Measurements from ENCODE around the gene NYAP1.
"Not testable (repeated sequence)": the region's sequence is repeated elsewhere in the genome, so short reads cannot be mapped to it uniquely, and the experiment has no call there.

NYAP1 gene

DNA sequence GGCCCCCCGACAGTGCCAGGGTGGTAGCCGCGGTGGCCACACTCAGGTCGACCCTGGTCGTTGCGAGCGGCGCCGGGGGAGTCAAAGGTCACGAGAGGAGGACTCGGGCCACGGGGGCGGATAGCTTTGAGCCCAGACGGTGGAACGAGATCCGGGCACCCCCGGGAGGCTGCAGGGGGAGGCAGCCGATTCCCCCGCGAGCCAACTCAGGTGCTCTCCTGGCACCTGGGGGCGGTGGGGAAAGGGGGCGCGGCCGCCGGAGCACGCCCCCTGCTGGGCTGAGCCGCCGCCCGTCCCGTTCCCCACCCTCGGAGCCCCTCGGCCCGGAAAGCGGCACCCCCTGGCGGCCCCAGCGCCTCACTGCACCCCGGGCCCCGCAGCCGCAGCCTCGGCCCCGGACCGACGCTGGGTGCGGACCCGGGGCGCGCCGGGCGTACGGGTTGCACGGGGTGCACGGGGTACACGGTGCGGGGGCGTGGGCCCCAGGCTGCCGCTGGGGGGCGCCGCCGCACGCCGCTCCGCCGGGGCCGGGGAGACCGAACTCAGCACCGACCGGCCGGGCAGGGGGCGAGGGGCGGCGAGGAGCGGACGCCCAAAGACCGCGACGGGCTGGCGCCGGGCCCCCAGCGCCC lies 521 bp upstream of the NYAP1 start:
- peak; percentile 60 for DNase-seq (ENCODE audit: low spot score)

DNA sequence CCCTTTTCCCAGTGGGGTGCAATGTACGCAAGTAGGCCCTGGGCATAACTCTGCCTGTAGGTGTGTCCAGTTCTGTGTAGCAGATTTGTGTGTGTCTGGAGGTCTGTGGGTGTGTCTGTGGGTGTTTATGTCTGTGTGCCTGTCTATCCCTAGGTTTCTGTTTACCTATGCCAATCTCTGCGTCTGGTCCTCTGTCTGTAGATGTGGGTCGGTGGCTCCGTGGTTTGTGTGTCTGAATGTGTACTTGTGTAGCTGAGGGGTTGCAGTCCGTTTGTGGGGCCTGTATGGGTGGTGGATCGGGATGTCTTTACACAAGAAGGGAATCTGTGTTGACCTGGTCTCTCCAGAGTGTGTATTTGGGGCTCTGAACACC lies 932 bp downstream of the NYAP1 start:
- DNase-seq (ENCODE audit: low spot score): no peak

DNA sequence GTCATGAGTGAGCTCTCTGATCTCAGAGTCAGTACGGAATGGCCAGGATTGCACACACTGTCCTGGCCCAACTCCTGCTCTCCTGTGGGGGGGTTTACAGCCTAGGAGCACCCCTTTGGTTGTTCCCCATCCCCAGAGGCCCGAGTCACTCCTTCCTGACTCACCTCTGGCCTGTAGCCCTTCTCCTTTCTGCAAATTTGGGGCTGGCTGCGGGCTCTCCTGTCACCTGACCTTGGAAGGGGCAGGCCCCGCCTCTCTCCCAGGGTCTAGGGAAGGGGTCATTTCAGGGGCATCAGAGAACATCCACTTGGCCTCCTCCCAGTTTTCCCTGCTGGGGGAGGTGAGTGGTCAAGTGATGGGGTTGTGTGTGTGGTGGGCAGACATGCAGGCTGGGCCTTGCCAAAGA lies 1.7 kb downstream of the NYAP1 start:
- no peak for DNase-seq (ENCODE audit: low spot score)

DNA sequence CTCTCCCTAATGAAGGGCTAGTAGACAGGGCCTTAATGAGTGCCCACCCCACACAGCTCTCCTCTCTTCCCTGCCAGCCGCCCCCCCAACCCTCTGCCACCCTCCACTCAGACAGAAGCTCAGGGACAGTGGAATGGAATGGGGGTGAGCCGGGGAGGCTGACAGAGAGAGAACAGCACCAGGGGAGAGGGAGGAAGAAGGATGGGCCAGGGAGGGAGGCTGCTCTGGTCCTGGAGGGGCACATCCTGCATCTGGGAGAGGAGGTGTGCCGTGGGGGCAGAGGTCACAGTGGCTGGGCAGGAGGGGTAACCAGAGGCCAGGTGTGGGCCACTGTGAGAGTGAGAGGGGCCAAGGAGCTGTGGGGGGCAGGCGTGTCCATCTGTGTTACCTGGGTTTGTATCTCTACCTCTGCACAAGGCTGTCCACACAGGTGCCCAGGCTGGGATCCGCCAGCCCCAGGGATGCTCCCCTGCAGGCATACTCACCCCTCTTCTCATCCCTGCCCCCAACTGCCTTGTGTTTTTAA lies 2.4 kb downstream of the NYAP1 start:
- DNase-seq (ENCODE audit: low spot score): no peak

DNA sequence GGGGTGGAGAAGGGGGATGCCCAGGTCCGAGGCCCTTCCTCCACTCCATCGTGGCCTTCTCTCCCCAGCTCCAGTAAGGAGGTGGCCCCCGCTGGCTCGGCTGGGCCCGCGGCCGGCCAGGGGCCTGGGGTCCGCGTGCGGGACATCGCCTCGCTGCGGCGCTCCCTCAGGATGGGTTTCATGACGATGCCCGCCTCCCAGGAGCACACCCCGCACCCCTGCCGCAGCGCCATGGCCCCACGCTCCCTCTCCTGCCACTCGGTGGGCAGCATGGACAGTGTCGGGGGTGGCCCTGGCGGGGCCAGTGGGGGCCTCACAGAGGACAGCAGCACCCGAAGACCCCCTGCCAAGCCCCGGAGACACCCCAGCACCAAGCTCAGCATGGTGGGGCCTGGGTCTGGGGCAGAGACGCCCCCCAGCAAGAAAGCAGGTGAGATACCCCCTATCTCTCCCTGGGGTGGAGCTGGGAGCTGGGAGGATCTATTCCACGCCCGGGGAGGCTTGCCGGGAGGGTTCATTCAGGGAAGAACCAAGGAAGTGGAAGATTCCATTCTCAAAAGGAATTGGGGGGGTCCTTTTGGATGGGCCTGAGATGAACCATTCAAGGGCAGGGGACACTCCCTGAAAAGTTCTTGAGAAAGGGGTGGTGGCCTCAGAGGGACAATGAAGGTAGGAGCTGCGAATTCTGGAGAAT lies 3.2 kb downstream of the NYAP1 start:
- peak; percentile 30 for DNase-seq (ENCODE audit: low spot score)

DNA sequence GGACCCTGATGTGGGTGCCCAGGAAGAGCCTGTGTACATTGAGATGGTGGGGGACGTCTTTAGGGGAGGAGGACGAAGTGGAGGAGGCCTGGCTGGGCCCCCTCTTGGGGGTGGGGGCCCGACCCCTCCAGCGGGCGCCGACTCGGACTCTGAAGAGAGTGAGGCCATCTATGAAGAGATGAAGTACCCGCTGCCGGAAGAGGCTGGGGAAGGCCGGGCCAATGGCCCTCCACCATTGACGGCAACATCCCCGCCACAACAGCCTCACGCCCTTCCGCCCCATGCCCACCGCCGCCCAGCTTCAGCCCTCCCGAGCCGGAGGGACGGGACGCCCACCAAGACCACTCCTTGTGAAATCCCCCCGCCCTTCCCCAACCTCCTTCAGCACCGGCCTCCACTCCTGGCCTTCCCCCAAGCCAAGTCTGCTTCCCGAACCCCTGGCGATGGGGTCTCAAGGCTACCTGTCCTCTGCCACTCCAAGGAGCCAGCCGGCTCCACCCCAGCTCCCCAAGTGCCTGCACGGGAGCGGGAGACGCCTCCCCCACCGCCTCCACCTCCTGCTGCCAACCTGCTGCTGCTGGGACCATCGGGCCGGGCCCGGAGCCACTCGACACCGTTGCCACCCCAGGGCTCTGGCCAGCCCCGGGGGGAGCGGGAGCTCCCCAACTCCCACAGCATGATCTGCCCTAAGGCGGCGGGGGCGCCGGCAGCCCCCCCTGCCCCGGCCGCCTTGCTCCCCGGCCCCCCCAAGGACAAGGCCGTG lies 4.8 kb downstream of the NYAP1 start:
- no peak for DNase-seq (ENCODE audit: low spot score)

DNA sequence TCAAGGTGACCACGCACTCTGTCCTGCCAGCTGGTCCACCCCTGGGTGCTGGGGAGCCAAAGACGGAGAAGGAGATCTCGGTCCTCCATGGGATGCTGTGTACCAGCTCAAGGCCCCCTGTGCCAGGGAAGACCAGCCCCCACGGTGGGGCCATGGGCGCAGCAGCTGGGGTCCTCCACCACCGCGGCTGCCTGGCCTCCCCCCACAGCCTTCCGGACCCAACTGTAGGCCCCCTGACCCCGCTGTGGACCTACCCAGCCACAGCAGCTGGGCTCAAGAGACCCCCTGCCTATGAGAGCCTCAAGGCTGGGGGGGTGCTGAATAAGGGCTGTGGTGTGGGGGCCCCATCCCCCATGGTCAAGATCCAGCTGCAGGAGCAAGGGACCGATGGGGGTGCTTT lies 5.4 kb downstream of the NYAP1 start:
- no peak for DNase-seq (ENCODE audit: low spot score)

DNA sequence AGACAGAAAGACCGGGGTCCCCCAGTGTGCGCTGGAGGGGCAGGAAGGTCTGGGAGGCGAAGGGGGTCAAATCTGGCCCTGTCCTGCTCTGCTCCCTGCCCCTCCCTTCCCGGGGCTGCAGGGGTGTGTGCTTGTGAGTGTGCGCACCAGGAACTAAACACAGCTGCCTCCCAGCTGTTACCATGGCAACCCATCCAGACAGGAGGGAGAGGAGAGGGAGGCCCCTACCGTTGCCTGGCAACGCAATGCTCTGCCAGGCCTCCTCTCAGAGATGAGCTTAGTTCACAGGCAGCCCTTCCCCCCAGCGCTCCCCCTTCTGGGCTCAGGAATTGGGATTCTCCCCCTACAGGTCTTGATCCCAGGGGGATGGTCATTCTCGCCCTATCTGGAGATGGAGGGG lies 6.1 kb downstream of the NYAP1 start:
- peak; percentile 86 for DNase-seq (ENCODE audit: low spot score)

DNA sequence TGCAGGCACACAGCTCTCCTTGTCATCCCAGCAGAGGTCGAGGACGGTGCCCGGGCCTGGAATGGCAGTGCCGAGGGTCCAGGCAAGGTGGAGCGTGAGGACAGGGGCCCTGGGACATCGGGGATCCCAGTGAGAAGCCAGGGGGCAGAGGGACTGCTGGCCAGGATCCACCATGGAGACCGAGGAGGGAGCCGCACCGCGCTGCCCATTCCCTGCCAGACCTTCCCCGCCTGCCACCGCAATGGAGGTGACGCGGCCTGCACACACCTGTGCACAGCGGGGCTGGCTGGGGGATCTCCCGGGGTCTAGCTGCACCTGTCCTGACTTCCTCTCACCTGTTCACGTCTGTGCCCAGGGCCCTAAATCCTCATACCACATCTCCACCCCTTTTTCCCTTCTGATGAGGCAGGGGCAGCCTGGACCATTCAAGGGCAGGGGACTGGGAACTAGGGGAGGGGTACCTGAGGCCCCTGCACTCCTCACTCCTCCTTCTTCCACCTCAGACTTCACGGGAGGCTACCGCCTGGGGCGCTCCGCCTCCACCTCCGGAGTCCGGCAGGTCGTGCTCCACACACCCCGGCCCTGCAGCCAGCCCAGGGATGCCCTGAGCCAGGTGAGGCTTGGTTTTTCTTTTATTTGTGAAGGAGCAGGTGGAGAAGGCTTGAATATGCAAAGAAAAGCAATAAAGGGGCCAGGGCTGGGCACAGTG lies 6.9 kb downstream of the NYAP1 start:
- no peak for DNase-seq (ENCODE audit: low spot score)

DNA sequence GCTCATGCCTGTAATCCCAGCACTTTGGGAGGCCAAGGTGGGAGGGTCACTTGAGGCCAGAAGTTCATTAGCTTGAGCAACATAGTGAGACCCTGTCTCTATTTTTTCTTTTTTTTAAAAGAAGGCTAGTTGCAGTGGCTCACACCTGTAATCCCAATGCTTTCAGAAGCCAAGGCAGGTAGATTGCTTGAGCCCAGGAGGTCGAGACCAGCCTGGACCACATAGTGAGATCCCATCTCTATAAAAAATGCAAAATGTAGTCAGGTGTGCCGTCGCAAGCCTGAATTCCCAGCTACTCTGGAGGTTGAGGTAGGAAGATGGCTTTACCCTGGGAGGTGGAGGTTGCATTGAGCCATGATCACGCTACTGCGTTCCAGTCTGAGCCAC lies 7.5 kb downstream of the NYAP1 start:
- no peak for DNase-seq (ENCODE audit: low spot score)

DNA sequence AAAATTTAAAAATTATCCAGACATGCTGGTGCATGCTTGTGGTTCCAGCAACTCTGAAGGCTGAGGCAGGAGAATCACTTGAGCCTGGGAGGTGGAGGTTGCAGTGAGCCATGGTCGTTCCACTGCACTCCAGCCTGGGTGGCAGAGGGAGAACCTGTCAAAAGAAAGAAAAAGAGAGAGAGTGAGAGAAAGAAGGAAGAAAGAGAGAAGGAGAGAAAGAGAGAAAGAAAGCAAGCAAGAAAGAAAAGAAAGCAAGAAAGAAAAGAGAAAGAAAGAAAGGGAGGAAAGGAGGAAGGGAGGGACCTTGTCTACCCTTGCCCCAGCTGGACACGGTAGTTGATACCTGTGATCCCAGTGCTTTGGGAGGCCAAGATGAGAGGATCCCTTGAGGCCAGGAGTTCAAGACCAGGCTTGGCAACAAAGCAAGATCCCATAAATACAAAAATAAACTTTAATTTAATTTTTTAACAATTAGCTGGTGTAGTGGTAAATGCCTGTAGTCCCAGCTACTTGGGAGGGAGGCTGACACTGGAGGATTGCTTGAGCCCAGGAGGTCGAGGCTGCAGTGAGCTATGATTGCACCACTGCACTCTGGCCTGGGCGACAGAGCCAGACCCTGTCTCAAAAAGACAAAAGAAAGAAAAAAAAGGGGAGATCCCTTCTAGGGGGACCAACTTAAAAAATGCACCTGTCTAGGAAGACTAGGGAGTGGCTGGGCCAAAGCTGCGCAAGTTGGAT lies 9.2 kb downstream of the NYAP1 start:
- DNase-seq (ENCODE audit: low spot score): no peak

DNA sequence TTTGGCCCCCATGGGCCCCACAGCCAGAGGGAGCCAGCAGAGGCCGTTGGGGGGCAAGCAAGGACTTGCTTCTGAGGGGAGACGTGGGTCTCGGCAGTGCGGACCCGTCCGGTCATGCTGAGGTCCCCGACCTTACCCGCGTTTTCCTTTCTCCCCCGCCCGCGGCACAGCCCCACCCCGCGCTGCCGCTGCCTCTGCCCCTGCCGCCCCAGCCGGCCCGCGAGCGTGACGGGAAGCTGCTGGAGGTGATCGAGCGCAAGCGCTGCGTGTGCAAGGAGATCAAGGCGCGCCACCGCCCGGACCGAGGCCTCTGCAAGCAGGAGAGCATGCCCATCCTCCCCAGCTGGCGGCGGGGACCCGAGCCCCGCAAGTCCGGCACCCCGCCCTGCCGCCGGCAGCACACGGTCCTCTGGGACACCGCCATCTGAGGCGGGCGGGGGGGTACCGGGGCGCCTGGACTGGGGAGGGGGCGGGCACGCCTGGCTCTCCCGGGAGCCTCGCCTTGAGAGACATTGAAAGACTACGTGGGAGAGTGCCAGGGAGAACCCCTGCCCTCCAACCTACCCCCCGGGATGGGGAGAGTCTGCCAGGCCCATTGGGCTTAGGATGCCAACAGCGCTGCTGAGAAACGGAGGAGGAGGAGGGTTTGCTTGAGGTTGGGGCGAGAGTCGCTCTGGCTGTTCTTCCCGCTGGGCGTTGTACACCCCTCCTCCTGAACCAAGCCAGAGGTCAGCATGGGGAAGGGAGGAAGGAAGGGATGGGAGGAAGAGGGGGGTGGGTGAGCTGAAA lies 9.9 kb downstream of the NYAP1 start:
- DNase-seq (ENCODE audit: low spot score): peak; percentile 37

DNA sequence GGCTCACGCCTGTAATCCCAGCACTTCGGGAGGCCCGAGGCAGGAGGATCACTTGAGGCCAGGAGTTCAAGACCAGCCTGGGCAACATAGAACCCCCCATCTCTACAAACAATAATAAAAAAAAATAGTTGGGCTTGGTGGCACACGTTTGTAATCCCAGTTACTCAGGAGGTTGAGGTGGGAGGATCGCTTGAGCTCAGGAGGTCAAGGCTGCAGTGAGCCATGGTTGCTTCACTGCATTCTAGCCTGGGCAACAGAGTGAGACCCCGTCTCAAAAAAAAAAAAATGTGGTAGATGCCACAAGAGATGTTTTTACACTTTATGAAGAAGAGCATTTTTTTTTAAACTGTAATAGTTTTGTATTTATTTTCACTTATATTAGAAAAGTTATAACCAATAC lies 12.8 kb downstream of the NYAP1 start:
- DNase-seq (ENCODE audit: low spot score): no peak

DNA sequence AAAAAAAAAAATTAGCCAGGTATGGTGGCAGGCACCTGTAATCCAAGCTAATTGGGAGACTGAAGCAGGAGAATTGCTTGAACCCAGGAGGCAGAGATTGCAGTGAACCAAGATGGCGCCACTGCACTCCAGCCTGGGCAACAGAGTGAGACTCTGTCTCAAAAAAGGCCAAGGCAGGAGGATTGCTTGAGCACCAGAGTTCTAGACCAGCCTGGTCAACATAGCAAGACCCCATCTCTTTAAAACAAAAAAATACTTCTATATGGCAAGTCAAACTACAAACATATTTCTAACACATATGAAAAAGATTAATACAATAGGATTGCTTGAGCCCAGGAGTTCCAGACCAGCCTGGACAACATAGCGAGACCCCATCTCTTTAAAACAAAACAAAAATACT lies 17.0 kb downstream of the NYAP1 start:
- DNase-seq (ENCODE audit: low spot score): not testable (repeated sequence)

DNA sequence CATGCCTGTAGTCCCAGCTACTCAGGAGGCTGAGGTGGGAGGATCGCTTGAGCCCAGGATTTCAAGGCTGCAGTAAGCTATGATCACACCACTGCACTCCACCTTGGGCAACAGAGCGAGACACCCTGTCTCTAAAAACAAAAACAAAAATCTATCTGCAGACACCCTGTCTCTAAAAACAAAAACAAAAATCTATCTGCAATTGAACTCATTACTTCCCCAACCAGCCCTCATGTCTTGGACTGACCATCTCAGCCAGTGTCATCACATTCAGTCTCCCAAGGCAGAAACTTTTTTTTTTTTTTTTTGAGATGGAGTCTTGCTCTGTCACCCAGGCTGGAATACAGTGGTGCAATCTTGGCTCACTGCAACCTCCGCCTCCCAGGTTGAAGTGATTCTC lies 20.3 kb downstream of the NYAP1 start:
- not testable (repeated sequence) for DNase-seq (ENCODE audit: low spot score)

DNA sequence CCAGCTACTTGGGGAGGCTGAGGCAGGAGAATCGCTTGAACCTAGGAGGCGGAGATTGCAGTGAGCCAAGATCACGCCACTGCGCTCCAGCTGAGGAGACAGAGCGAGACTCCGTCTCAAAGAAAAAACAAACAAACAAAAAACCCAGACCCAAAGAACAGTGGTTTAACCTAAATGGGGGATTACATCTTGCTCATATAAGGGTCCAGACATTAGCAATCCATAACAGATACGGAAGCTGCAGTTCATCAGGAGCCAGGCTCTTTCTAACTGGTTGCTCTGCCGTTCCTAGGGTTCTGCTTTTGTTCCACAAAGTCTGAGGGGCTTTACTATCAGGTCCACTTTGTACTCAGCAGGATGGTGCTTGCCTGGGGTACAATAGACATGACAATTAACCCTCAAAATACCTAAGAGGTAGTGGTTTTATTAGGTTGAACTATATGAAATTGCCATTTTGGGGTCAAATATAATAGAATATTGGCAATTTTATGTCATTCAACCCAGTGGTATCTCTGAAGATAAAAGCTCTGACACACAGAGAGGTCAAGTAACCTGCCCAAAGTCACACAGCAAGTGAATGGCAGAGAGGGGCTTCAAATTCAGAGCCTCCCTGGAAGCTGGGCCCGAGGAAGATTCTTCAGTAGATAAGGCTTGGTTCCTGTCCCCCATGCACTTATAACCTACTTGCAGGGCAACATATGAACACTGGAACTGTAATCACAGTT lies 21.3 kb downstream of the NYAP1 start:
- no peak for DNase-seq (ENCODE audit: low spot score)

DNA sequence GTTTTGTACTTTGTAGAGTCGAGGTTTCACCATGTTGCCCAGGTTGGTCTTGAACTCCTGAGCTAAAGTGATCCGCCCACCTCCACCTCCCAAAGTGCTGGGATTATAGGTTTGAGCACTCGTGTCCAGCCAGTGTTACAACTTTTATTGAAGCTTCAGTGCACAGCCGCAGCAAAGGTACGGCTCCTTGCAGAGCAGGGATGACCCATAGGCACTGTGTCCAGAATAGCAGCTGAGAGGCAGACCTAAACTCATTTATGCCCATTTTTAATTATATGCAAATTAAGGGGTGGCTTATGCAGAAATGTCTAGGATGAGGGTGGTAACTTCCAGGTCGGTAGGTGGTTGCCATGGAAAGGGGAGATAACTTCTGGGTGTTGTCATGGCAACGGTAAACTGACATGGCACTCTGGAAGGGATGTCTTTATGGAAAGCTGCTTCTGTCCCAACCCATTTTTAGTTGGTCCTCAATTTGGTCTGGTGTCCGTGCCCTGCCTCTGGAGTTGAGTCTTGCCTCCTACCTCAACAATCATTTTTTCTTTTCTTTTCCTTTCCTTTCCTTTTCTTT lies 22.7 kb downstream of the NYAP1 start:
- no peak for DNase-seq (ENCODE audit: low spot score)

DNA sequence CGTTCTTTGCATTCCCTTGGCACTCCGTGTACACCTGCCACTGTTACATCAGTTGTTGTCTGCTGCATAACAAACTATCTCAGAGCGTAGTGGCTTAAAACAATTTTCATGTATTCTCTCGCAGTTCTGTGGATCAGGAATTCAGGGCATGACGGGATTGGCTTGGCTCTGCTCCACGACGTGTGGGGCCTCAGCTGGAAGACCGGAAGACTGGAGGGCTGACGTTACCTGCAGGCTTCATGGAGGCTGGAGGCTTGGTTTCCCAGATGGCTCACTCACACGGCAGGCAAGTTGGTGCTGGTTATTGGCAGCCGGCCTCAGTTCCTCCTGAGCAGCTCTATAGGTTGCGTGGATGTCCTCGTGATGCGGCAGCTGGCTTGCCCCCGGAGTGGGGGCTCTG lies 25.5 kb downstream of the NYAP1 start:
- DNase-seq (ENCODE audit: low spot score): peak; percentile 55

DNA sequence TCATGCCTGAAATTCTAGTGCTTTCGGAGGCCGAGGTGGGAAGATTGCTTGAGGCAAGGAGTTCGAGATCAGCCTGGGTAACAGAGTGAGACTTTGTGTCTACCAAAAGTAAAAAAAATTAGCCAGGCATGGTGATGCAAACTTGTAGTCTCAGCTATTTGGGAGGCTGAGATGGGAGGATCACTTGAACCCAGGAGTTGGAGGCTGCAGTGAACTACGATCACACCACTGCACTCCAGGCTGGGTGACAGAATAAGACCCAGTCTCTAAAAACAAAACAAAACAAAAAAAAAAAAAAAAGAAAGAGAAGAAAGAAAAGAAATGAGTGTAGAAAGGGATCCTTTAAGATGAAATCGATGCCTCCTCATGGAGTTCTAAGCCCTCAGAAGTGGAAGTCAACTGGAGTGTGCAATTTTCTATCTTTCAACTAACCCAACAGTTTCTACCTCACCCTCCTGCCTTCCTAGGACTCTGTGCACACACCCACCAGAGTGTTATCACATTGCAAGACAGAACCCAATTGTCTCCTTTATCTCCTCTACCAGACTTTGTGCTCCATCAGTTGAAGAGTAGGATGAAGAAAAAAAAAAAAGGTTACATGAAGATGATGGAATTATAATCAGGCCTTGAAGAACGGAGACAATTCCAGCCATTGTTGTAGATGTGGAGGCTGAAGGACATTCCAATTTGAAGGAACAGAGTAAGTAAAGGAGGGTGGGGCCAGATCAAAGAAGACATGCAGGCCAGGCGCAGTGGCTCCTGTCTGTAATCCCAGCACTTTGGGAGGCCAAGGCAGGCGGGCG lies 26.9 kb downstream of the NYAP1 start:
- no peak for DNase-seq (ENCODE audit: low spot score)
